ENCODE data around the gene BCO1. TPM values are rescaled to one million over a fixed set of nuclear protein-coding genes. Genes with fewer than 3 reads are reported as not detected.
"Not testable (repeated sequence)": the region's sequence is repeated elsewhere in the genome, so short reads cannot be mapped to it uniquely, and the experiment has no call there.

The BCO1 gene
- total and polyA plus RNA-seq, 3 experiments from 2014 or later = not detected

GRCh38 chr16:81221731-81222130 lies 16.8 kb upstream of the BCO1 start:
- Histone ChIP-seq H3K4me3 (ENCODE audit: low read length) (no peak overlapping the region), H3K27me3 (ENCODE audit: insufficient read depth, low read length, poor library complexity, severe bottlenecking) (peaks cover 4% of the 10 kb centered on the region), H3K9me3 (ENCODE audit: low read length) (no peaks in the 10 kb centered on the region), H3K4me1 (ENCODE audit: insufficient read depth, low read length) (no peaks in the 10 kb centered on the region), H3K27ac (ENCODE audit: low read depth, low read length) (no peak overlapping the region), H3K36me3 (ENCODE audit: insufficient read depth, low read length) (no peaks in the 10 kb centered on the region)
- POLR2A ChIA-PET = no interaction called here
- Mint-ChIP-seq H3K4me3 (no peak overlapping the region), H3K4me1 (no peaks in the 10 kb centered on the region), H3K27me3 (peaks cover 9 to 11% of the 10 kb centered on the region in 2 donors), H3K36me3 (no peaks in the 10 kb centered on the region), H3K9me3 (no peaks in the 10 kb centered on the region), H3K27ac (no peak overlapping the region)
- CTCF ChIA-PET = interaction anchor here (1.4 kb wide), 1 partner anchor 9 kb away, joined by 4 read pairs; no protein-coding TSS in a partner anchor
- DNase-seq = no peak

DNA sequence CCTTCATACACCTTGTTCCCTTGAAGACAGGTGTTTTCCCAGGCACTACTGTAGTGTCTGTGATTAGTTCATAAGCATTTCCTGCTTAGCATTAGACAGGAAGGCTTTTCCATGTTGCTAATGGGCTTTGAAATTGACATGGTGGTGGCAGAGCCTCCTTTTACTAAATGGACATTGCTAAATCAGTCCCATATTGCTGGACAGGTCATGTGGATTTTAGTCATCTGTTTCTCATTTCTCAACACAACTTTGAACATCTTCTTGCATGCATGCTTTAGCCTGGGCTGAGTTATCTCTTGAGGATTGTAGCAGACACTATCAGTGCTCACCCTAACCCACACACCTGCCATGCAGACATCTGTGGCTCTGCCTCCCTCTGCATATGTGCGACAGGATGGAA lies 13.7 kb upstream of the BCO1 start:
- ChIA-PET POLR2A (no interaction called here), CTCF (no interaction called here)
- no peak overlapping the region for H3K27ac Mint-ChIP-seq
- H3K9me3 Mint-ChIP-seq = no peaks in the 10 kb centered on the region
- H3K4me1 ChIP-seq (ENCODE audit: insufficient read depth, low read length) = no peaks in the 10 kb centered on the region
- H3K36me3 Mint-ChIP-seq = no peaks in the 10 kb centered on the region
- no peaks in the 10 kb centered on the region for H3K36me3 ChIP-seq (ENCODE audit: insufficient read depth, low read length)
- DNase-seq = no peak
- H3K4me3 ChIP-seq (ENCODE audit: low read length) = no peak overlapping the region
- H3K27me3 Mint-ChIP-seq = peaks cover 9 to 20% of the 10 kb centered on the region in 2 donors
- no peaks in the 10 kb centered on the region for H3K27me3 ChIP-seq (ENCODE audit: insufficient read depth, low read length, poor library complexity, severe bottlenecking)
- H3K4me1 Mint-ChIP-seq = no peaks in the 10 kb centered on the region
- H3K27ac ChIP-seq (ENCODE audit: low read depth, low read length) = no peak overlapping the region
- H3K4me3 Mint-ChIP-seq = no peak overlapping the region
- H3K9me3 ChIP-seq (ENCODE audit: low read length) = no peaks in the 10 kb centered on the region

DNA sequence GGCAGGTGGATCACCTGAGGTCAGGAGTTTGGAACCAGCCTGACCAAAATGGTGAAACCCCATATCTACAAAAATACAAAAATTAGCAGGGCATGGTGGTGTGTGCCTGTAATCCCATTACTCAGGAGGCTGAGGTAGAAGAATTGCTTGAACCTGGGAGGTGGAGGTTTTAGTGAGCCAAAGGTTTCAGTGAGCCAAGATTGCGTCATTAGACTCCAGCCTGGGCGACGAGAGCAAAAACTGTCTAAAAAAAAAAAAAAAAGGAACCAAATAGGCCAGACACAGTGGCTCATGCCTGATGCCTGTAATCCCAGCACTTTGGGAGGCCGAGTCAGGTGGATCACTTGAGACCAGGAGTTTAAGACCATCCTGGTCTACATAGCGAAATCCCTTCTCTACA lies 12.8 kb upstream of the BCO1 start:
- H3K27me3 ChIP-seq (ENCODE audit: insufficient read depth, low read length, poor library complexity, severe bottlenecking); H3K4me1 Mint-ChIP-seq; H3K4me3 ChIP-seq (ENCODE audit: low read length); H3K27ac Mint-ChIP-seq; H3K36me3 ChIP-seq (ENCODE audit: insufficient read depth, low read length); H3K9me3 ChIP-seq (ENCODE audit: low read length); H3K36me3 Mint-ChIP-seq; H3K27ac ChIP-seq (ENCODE audit: low read depth, low read length); DNase-seq; H3K9me3 Mint-ChIP-seq; H3K4me1 ChIP-seq (ENCODE audit: insufficient read depth, low read length); H3K4me3 Mint-ChIP-seq; CTCF ChIA-PET; POLR2A ChIA-PET: not testable (repeated sequence)
- peaks cover 10 to 23% of the 10 kb centered on the region in 2 donors for H3K27me3 Mint-ChIP-seq

DNA sequence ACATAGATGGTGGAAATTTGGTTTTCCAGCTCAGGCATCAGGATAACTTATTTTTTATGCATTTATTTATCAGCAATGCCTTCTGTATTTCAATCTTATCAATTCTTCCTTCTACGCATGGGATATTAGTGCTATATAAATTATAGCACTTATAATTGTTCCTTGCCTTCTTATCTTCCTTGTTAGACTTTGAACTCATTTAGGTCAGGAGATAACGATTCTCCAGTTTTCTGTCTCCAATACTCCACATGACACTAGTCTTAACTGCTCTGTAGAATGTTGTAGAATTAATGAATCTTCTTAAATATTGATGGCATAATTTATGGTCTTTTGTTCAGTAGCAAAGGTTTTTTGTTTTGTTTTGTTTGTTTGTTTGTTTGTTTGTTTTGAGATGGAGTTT lies 10.7 kb upstream of the BCO1 start:
- ChIA-PET CTCF (no interaction called here), POLR2A (no interaction called here)
- H3K27ac ChIP-seq (ENCODE audit: low read depth, low read length) = no peak overlapping the region
- peaks cover 8 to 35% of the 10 kb centered on the region in 2 donors for H3K27me3 Mint-ChIP-seq
- no peaks in the 10 kb centered on the region for H3K4me1 ChIP-seq (ENCODE audit: insufficient read depth, low read length)
- H3K36me3 Mint-ChIP-seq = no peaks in the 10 kb centered on the region
- no peaks in the 10 kb centered on the region for H3K4me1 Mint-ChIP-seq
- H3K36me3 ChIP-seq (ENCODE audit: insufficient read depth, low read length) = no peaks in the 10 kb centered on the region
- no peak for DNase-seq
- no peaks in the 10 kb centered on the region for H3K9me3 Mint-ChIP-seq
- H3K9me3 ChIP-seq (ENCODE audit: low read length) = no peaks in the 10 kb centered on the region
- no peak overlapping the region for H3K4me3 Mint-ChIP-seq
- H3K4me3 ChIP-seq (ENCODE audit: low read length) = no peak overlapping the region
- H3K27ac Mint-ChIP-seq = no peak overlapping the region
- H3K27me3 ChIP-seq (ENCODE audit: insufficient read depth, low read length, poor library complexity, severe bottlenecking) = no peaks in the 10 kb centered on the region

- Histone ChIP-seq H3K9me3 (ENCODE audit: low read length) (no peaks in the 10 kb centered on the region), H3K4me1 (ENCODE audit: insufficient read depth, low read length) (no peaks in the 10 kb centered on the region), H3K27me3 (ENCODE audit: insufficient read depth, low read length, poor library complexity, severe bottlenecking) (no peaks in the 10 kb centered on the region), H3K4me3 (ENCODE audit: low read length) (no peak overlapping the region), H3K27ac (ENCODE audit: low read depth, low read length) (no peak overlapping the region), H3K36me3 (ENCODE audit: insufficient read depth, low read length) (no peaks in the 10 kb centered on the region)
- H3K27me3 Mint-ChIP-seq = peaks cover 8 to 41% of the 10 kb centered on the region in 2 donors
- H3K4me3 Mint-ChIP-seq = no peak overlapping the region
- POLR2A ChIA-PET = no interaction called here
- no peaks in the 10 kb centered on the region for H3K4me1 Mint-ChIP-seq
- H3K9me3 Mint-ChIP-seq = no peaks in the 10 kb centered on the region
- DNase-seq = no peak
- H3K36me3 Mint-ChIP-seq = no peaks in the 10 kb centered on the region
- no peak overlapping the region for H3K27ac Mint-ChIP-seq
- CTCF ChIA-PET = interaction anchor here (1.5 kb wide), 1 partner anchor 8 kb away, joined by 4 read pairs; no protein-coding TSS in a partner anchor
These were observed 8.7 kb upstream of the BCO1 start for GRCh38 chr16:81229811-81230210.

GRCh38 chr16:81231014-81231413 lies 7.5 kb upstream of the BCO1 start:
- H3K36me3 Mint-ChIP-seq = no peaks in the 10 kb centered on the region
- Histone ChIP-seq H3K27me3 (ENCODE audit: insufficient read depth, low read length, poor library complexity, severe bottlenecking) (no peaks in the 10 kb centered on the region), H3K4me1 (ENCODE audit: insufficient read depth, low read length) (no peaks in the 10 kb centered on the region), H3K9me3 (ENCODE audit: low read length) (no peaks in the 10 kb centered on the region), H3K27ac (ENCODE audit: low read depth, low read length) (no peak overlapping the region), H3K36me3 (ENCODE audit: insufficient read depth, low read length) (no peaks in the 10 kb centered on the region), H3K4me3 (ENCODE audit: low read length) (no peak overlapping the region)
- ChIA-PET POLR2A (no interaction called here), CTCF (interaction anchor here (1.5 kb wide), 1 partner anchor 9 kb away, joined by 4 read pairs; no protein-coding TSS in a partner anchor)
- no peak overlapping the region for H3K4me3 Mint-ChIP-seq
- no peaks in the 10 kb centered on the region for H3K9me3 Mint-ChIP-seq
- DNase-seq = no peak
- H3K27me3 Mint-ChIP-seq = peaks cover 5 to 35% of the 10 kb centered on the region in 2 donors
- H3K27ac Mint-ChIP-seq = no peak overlapping the region
- no peaks in the 10 kb centered on the region for H3K4me1 Mint-ChIP-seq

- H3K36me3 ChIP-seq (ENCODE audit: insufficient read depth, low read length) = no peaks in the 10 kb centered on the region
- POLR2A ChIA-PET = no interaction called here
- no peak for DNase-seq
- no peaks in the 10 kb centered on the region for H3K9me3 ChIP-seq (ENCODE audit: low read length)
- Mint-ChIP-seq H3K9me3 (no peaks in the 10 kb centered on the region), H3K4me3 (no peak overlapping the region), H3K36me3 (no peaks in the 10 kb centered on the region), H3K27ac (no peak overlapping the region), H3K27me3 (peaks cover 1 to 27% of the 10 kb centered on the region in 2 donors), H3K4me1 (peaks cover 0 to 3% (median 0%) of the 10 kb centered on the region in 3 donors)
- H3K27ac ChIP-seq (ENCODE audit: low read depth, low read length) = no peak overlapping the region
- H3K4me1 ChIP-seq (ENCODE audit: insufficient read depth, low read length) = no peaks in the 10 kb centered on the region
- CTCF ChIA-PET = no interaction called here
- no peaks in the 10 kb centered on the region for H3K27me3 ChIP-seq (ENCODE audit: insufficient read depth, low read length, poor library complexity, severe bottlenecking)
- no peak overlapping the region for H3K4me3 ChIP-seq (ENCODE audit: low read length)
These were observed 5.6 kb upstream of the BCO1 start for GRCh38 chr16:81232740-81233367.

DNA sequence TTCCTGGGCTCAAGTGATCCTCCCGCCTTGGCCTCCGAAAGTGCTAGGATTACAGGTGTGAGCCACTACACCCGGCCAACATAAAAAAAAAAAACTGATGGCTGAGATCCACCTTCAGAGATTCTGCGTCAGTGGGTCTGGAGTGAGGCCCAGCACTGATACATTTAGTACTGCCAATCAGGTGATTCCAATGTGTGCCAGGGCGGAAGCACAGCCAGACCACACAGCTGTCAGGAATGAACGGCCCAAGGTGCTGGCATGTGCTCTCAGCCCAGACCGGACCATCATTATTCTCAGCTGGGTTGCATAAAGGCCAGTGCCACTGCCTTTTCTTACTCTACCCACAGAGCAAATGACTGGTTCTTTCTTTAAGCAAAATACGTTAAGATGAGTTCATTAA lies 1.2 kb upstream of the BCO1 start:
- peaks cover 0 to 6% of the 10 kb centered on the region in 2 donors for H3K27me3 Mint-ChIP-seq
- no peaks in the 10 kb centered on the region for H3K9me3 Mint-ChIP-seq
- H3K27ac Mint-ChIP-seq = no peak overlapping the region
- H3K36me3 ChIP-seq (ENCODE audit: insufficient read depth, low read length) = no peaks in the 10 kb centered on the region
- no peaks in the 10 kb centered on the region for H3K4me1 ChIP-seq (ENCODE audit: insufficient read depth, low read length)
- ChIA-PET CTCF (no interaction called here), POLR2A (no interaction called here)
- no peak for DNase-seq
- no peak overlapping the region for H3K4me3 ChIP-seq (ENCODE audit: low read length)
- peaks cover 3 to 18% (median 6%) of the 10 kb centered on the region in 3 donors for H3K4me1 Mint-ChIP-seq
- H3K9me3 ChIP-seq (ENCODE audit: low read length) = no peaks in the 10 kb centered on the region
- H3K4me3 Mint-ChIP-seq = no peak overlapping the region
- H3K27ac ChIP-seq (ENCODE audit: low read depth, low read length) = no peak overlapping the region
- H3K36me3 Mint-ChIP-seq = no peaks in the 10 kb centered on the region
- H3K27me3 ChIP-seq (ENCODE audit: insufficient read depth, low read length, poor library complexity, severe bottlenecking) = no peaks in the 10 kb centered on the region

GRCh38 chr16:81237942-81238295 lies 570 bp upstream of the BCO1 start:
- H3K27me3 ChIP-seq (ENCODE audit: insufficient read depth, low read length, poor library complexity, severe bottlenecking) = no peaks in the 10 kb centered on the region
- no peak for DNase-seq
- H3K4me3 ChIP-seq (ENCODE audit: low read length) = no peak overlapping the region
- no peak overlapping the region for H3K27ac ChIP-seq (ENCODE audit: low read depth, low read length)
- no peaks in the 10 kb centered on the region for H3K9me3 Mint-ChIP-seq
- H3K36me3 ChIP-seq (ENCODE audit: insufficient read depth, low read length) = no peaks in the 10 kb centered on the region
- H3K36me3 Mint-ChIP-seq = no peaks in the 10 kb centered on the region
- POLR2A ChIA-PET = no interaction called here
- peaks cover 3 to 18% (median 6%) of the 10 kb centered on the region in 3 donors for H3K4me1 Mint-ChIP-seq
- no peaks in the 10 kb centered on the region for H3K4me1 ChIP-seq (ENCODE audit: insufficient read depth, low read length)
- CTCF ChIA-PET = no interaction called here
- H3K27ac Mint-ChIP-seq = no peak overlapping the region
- no peaks in the 10 kb centered on the region for H3K9me3 ChIP-seq (ENCODE audit: low read length)
- peaks cover 3 to 6% of the 10 kb centered on the region in 2 donors for H3K27me3 Mint-ChIP-seq
- no peak overlapping the region for H3K4me3 Mint-ChIP-seq
